Thyroid gland (tissue), 4 donors: ENCODE results near the gene CDC45. TPM values are rescaled to one million over a fixed set of nuclear protein-coding genes. Genes with fewer than 3 reads are reported as not detected.

Experiments
- DNase-seq, 2 donors: peaks; one replicate each; pipeline ENCODE4 v3.0.0-alpha.2; 2019
- H3K27ac ChIP-seq, 3 donors: fragments of 200-600 bp; sonication (generic); 1 replicate in 2 of 3; 2 replicates in 1 of 3; pipeline ENCODE4 v1.5.1; 2016 to 2019; ENCODE audit warnings: mild to moderate bottlenecking in 1 of 3, moderate library complexity in 1 of 3
- H3K27me3 ChIP-seq: fragments of 200-600 bp; sonication (generic); one replicate; pipeline ENCODE4 v1.5.1; 2019
- H3K36me3 ChIP-seq, 2 donors: fragments of 200-600 bp; sonication (generic); one replicate each; pipeline ENCODE4 v1.5.1; 2016 to 2019
- H3K4me1 ChIP-seq, 2 donors: fragments of 200-600 bp; sonication (generic); one replicate each; pipeline ENCODE4 v1.5.1; 2017 to 2019
- H3K4me3 ChIP-seq, 3 donors: fragments of 200-600 bp; sonication (generic); replicated peaks in 1 of 3; 1 replicate in 2 of 3; 2 replicates in 1 of 3; pipeline ENCODE4 v1.5.1; 2016; ENCODE audit warnings: mild to moderate bottlenecking in 1 of 3
- H3K9me3 ChIP-seq: fragments of 200-600 bp; sonication (generic); one replicate; pipeline ENCODE4 v1.5.1; 2017
- POLR2A ChIP-seq, 2 donors: fragments of 450-650 bp; IDR thresholded peaks; one replicate each; pipeline ENCODE4 v1.6.1; 2017; ENCODE audit warnings: antibody characterized with exemption in 2 of 2, mild to moderate bottlenecking in 2 of 2, moderate library complexity in 1 of 2
- WGBS, 2 donors: methylation state at CpG; one replicate each; pipeline ENCODE4 v1.1.5; 2017; 5-methylcytosine and 5-hydroxymethylcytosine counted together
- intact Hi-C: fragments of 100-400 bp; cut with DNase I; formaldehyde crosslinking; loops from one replicate; pipeline ENCODE4 v1.15.1; 2023
- total RNA-seq, 4 donors: library from RNA; depleted of rRNA; stranded (reverse); fragments of >200 nt; gene quantifications; one replicate each; pipeline ENCODE4 v1.2.3, GENCODE V29; 2016
- TF ChIP-seq, protein P1 (sequence below), 6 experiments: fragments of 200-600 bp in 3 of 6; fragments of 450-650 bp in 3 of 6; sonication (generic) in 3 of 6; IDR thresholded peaks; one replicate each; pipeline ENCODE4 v1.5.1; 2016 to 2019; ENCODE audit warnings: antibody characterized with exemption in 6 of 6, mild to moderate bottlenecking in 2 of 6, inconsistent platforms in 1 of 6, moderate library complexity in 1 of 6

The CDC45 gene, protein sequence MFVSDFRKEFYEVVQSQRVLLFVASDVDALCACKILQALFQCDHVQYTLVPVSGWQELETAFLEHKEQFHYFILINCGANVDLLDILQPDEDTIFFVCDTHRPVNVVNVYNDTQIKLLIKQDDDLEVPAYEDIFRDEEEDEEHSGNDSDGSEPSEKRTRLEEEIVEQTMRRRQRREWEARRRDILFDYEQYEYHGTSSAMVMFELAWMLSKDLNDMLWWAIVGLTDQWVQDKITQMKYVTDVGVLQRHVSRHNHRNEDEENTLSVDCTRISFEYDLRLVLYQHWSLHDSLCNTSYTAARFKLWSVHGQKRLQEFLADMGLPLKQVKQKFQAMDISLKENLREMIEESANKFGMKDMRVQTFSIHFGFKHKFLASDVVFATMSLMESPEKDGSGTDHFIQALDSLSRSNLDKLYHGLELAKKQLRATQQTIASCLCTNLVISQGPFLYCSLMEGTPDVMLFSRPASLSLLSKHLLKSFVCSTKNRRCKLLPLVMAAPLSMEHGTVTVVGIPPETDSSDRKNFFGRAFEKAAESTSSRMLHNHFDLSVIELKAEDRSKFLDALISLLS
- total RNA-seq, result 1 to 10 TPM in 2 of 4 donors, under 1 TPM in 1, not detected in 1; 0.24 to 1.9 (median 1.7) TPM

DNA sequence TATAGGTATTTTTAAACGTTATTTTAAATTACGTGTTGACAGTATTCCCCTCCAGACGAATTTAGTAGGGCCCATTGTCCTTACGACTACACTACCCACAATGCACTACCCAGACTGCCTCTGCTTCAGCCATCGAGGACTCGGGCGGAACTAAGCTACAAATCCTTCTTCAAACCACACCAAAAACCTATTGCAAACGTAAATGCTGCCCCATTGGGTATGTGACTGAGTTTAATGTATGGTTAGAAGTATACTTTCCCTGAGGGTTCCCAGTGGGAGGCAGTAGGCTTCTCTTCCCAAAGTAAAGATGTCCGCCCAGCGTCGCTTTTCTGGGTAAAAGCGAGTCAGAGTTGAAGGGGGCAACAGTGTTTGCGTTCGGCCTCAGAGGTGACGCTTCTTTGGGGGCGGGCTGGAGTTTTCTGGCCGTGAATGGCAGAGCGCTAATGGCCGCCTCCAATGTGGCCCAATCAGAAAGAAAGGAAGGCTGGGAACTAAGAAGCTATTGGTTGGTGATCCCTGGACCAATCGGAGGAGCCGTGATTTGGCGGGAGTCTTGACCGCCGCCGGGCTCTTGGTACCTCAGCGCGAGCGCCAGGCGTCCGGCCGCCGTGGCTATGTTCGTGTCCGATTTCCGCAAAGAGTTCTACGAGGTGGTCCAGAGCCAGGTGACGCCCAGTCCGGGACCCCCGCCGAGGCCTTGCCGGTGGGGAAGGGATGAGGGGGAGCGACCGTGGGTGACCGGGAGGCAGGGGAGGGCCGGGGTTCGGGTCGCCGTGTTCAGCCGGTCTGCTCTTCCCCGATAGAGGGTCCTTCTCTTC lies at the start of gene CDC45:
Gene CDC45 (plus strand): TSS at position 566 of the 818 bp plus-strand sequence. CDS start 49 bp downstream, at position 615.
- peaks cover 0 to 6% of the 10 kb centered on the region in 2 donors for H3K36me3 ChIP-seq
- H3K27me3 ChIP-seq, result no peaks in the 10 kb centered on the region
- H3K4me1 ChIP-seq, result peaks cover 15 to 16% of the 10 kb centered on the region in 2 donors
- no peak for TF ChIP-seq POLR2A (IDR thresholded peaks at IDR 0.05)
- TF ChIP-seq, protein P1, sequence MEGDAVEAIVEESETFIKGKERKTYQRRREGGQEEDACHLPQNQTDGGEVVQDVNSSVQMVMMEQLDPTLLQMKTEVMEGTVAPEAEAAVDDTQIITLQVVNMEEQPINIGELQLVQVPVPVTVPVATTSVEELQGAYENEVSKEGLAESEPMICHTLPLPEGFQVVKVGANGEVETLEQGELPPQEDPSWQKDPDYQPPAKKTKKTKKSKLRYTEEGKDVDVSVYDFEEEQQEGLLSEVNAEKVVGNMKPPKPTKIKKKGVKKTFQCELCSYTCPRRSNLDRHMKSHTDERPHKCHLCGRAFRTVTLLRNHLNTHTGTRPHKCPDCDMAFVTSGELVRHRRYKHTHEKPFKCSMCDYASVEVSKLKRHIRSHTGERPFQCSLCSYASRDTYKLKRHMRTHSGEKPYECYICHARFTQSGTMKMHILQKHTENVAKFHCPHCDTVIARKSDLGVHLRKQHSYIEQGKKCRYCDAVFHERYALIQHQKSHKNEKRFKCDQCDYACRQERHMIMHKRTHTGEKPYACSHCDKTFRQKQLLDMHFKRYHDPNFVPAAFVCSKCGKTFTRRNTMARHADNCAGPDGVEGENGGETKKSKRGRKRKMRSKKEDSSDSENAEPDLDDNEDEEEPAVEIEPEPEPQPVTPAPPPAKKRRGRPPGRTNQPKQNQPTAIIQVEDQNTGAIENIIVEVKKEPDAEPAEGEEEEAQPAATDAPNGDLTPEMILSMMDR (IDR thresholded peaks at IDR 0.05), result peak in 1 of 6 experiments; percentile 15
- intact Hi-C loops, result loop anchor here (10.0 kb wide), 1 partner anchor 295 kb away; no protein-coding TSS in a partner anchor
- H3K9me3 ChIP-seq, result no peaks in the 10 kb centered on the region
- DNase-seq, result peak; percentile 97 to 98
- H3K4me3 ChIP-seq, result peak within 1 kb of the TSS; percentile 45 to 85 (median 69)
- peak within 1 kb of the TSS; percentile 96 to 99 (median 99) for H3K27ac ChIP-seq
- WGBS, 2 donors, result 0% methylated on average over 37 to 39 of the region's 50 CpGs

DNA sequence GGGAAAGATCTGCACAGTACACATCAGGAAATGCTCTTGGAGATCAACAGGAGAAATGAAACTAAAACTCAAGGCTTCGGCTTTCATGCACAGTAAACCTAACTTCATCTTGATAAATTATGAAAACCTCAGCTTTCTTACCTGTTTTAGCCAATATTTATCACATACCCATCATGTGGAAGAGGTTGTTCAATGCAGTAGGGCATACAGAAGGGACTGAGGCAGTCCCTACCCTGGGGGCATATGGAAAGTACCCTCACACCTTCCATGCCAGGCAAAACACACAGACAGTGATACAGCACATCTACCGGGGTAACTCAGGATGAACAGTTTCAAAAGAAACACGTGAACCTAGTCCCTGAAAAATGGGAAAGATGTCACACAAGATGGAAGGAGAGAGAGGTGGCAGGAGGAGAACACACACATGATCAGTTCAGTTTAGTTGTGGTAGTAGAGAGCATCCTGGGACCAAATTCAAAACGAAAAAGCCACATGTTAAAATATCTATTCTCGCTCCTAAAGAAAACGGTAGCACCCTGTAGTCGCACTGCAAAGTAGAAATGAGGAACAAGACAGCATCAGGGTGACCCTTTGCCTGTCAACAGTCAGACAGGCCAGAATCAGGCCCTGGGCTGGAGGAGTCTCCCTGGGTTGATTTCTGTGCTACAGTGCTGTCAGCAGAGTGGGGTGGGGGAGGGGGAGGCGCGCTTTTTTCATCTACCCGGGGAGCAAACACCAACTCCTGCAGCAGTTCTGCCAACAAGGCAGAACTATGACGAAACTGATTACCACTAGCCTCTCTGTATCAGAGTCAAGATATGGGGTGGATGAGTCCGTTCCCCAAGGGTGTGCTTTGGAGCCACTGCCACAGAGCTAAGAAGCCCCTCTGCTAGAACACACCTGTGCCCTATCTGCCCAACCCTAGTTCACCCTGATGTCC lies 49.5 kb upstream of the CDC45 start:
- DNase-seq, result peak; percentile 61 to 74
- H3K36me3 ChIP-seq, result peaks cover 0 to 5% of the 10 kb centered on the region in 2 donors
- H3K27ac ChIP-seq, result peak overlapping the region; percentile 80 to 98 (median 89)
- TF ChIP-seq, protein P1 (IDR thresholded peaks at IDR 0.05), result no peak
- TF ChIP-seq POLR2A (IDR thresholded peaks at IDR 0.05), result peak in 1 of 2 donors; percentile 62
- H3K4me1 ChIP-seq, result peaks cover 53 to 60% of the 10 kb centered on the region in 2 donors
- H3K27me3 ChIP-seq, result no peaks in the 10 kb centered on the region
- no peaks in the 10 kb centered on the region for H3K9me3 ChIP-seq
- 11 to 12% methylated on average over 9 to 10 of the region's 12 CpGs for WGBS, 2 donors
- intact Hi-C loops, result loop anchor here (5.0 to 10.0 kb wide), 3 partner anchors 75 to 285 kb away; partner anchors contain the start of genes ESS2 and SLC25A1
- H3K4me3 ChIP-seq, result peak overlapping the region; percentile 19 to 91 (median 76)

DNA sequence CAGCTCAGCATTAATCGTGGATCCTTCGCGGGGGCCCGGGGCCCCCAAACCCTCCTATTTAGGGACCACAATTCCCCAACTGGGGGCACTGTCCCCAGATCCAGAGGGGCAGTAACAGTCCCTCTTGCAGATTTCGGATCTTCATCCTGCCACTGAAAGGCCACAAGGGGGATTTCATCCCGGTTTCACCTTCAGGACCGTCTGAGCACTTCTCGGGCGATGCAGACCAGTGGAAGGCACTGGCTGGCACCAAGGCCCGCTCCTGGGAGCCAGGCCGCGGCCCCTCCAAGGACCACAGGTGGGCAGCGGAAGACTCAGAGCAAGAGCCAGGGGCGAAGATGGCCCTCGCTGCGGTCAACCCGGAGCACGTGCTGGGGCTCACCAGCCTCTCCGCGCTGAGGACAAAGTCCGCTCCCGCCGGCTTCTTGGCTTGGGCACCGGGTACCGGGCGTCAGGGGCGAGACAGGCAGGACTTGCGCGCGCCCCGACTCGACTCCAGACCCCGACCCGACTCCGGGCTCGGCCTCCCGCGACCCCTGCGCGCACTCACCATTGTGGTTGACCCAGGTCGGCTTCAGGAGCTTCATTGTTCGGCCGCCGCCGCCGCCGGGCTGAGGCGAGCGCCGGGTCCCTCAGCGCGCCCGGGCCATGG lies 48.7 kb upstream of the CDC45 start:
- Histone ChIP-seq H3K4me3 (peak overlapping the region; percentile 19 to 91 (median 76)), H3K4me1 (peaks cover 45 to 52% of the 10 kb centered on the region in 2 donors), H3K36me3 (peaks cover 0 to 11% of the 10 kb centered on the region in 2 donors), H3K27ac (peak overlapping the region; percentile 80 to 98 (median 89)), H3K27me3 (no peaks in the 10 kb centered on the region), H3K9me3 (no peaks in the 10 kb centered on the region)
- DNase-seq, result peak; percentile 36 to 39
- TF ChIP-seq POLR2A (IDR thresholded peaks at IDR 0.05), result no peak
- TF ChIP-seq, protein P1 (IDR thresholded peaks at IDR 0.05), result no peak
- 0 to 2% methylated on average over 5 to 17 of the region's 53 CpGs for whole genome bisulfite sequencing, 2 donors
- intact Hi-C loops, result loop anchor here (5.0 to 10.0 kb wide), 3 partner anchors 76 to 286 kb away; partner anchors contain the start of genes ESS2 and SLC25A1
